Erythroblast (primary cell): ENCODE measurements around the gene ALKBH6.

Experiments used
- DNase-seq, 2 experiments: peaks; one replicate each; lab custom pipeline; 2025; lab: John Stamatoyannopoulos, UW
- GATA1 ChIP-seq: IDR thresholded peaks from 2 replicates; pipeline ENCODE4 v1.6.1; 2011; ENCODE audit warnings: low read depth, mild to moderate bottlenecking, control low read depth, low read length, moderate library complexity
- POLR2A ChIP-seq: IDR thresholded peaks from 2 replicates; pipeline ENCODE4 v1.6.1; 2011; ENCODE audit warnings: mild to moderate bottlenecking, low read length

ALKBH6 gene

GRCh38 chr19:35975608-35976214 is 38.3 kb downstream of the ALKBH6 start:
- no peak for TF ChIP-seq GATA1
- TF ChIP-seq POLR2A: no peak
- DNase-seq: peak in 1 of 2 experiments; percentile 20

- DNase-seq: no peak
- TF ChIP-seq POLR2A (no peak), GATA1 (no peak)
Observed at GRCh38 chr19:35973487-35973886, 40.5 kb downstream of the ALKBH6 start.

- no peak for DNase-seq
- TF ChIP-seq POLR2A (no peak), GATA1 (no peak)
Observed at GRCh38 chr19:35966771-35967170, 47.2 kb downstream of the ALKBH6 start.

- TF ChIP-seq GATA1: no peak
- no peak for TF ChIP-seq POLR2A
- DNase-seq: peak in 1 of 2 experiments; percentile 34
Observed at GRCh38 chr19:35963514-35963913, 50.5 kb downstream of the ALKBH6 start.

- TF ChIP-seq GATA1 (no peak), POLR2A (no peak)
- DNase-seq: no peak
Observed at GRCh38 chr19:35960432-35960972, 53.5 kb downstream of the ALKBH6 start.

- TF ChIP-seq GATA1 (no peak), POLR2A (no peak)
- no peak for DNase-seq
Observed at GRCh38 chr19:35959968-35960320, 54.1 kb downstream of the ALKBH6 start.
